HepG2 (cell line): ENCODE measurements around the gene OAS3. TPM values are rescaled to one million over a fixed set of nuclear protein-coding genes. Genes with fewer than 3 reads are reported as not detected.

ENCODE experiments used
- ATAC-seq: fragments of 200-7000 bp; cut with Tn5 transposase; 3 replicates; pipeline ENCODE4 v1.9.1; 2020; ENCODE audit warnings: mild to moderate bottlenecking, moderate library complexity
- BruUV-seq: library from RNA; stranded (reverse); fragments of 400-500 nt; replicated peaks from 2 replicates; lab custom pipeline; 2021; lab: Mats Ljungman, UMichigan
- CTCF ChIA-PET: fragments of 300-600 bp; formaldehyde crosslinking; extraction: SDS; loops from one replicate; lab custom pipeline; 2021; ENCODE audit warnings: low total read pairs, inconsistent platforms, low intra/inter-chr PET ratio; lab: Yijun Ruan, JAX
- POLR2A ChIA-PET: fragments of 350-600 bp; sonication (Branson Sonifier 250); formaldehyde crosslinking; loops from one replicate; lab custom pipeline; 2020; ENCODE audit warnings: antibody characterized with exemption, inconsistent platforms; lab: Yijun Ruan, JAX
- DNase-seq: peaks from one replicate; pipeline ENCODE4 v3.0.0-alpha.2; 2015; ENCODE audit warnings: low spot score
- FAIRE-seq: peaks from 3 replicates; lab custom pipeline; 2011; peaks lifted over from hg19 to GRCh38; lab: Jason Lieb, UNC
- H2AFZ ChIP-seq: one replicate; pipeline ENCODE4 v1.6.1; 2011; ENCODE audit warnings: low read length, inconsistent platforms
- H3K27ac ChIP-seq: fragments of 300-600 bp; 3 replicates; pipeline ENCODE4 v1.8.0; 2011; ENCODE audit warnings: mixed run types, mild to moderate bottlenecking, mixed read lengths, low read length, inconsistent platforms; ENCODE audit not compliant: insufficient read depth; ENCODE audit errors: extremely low read length
- H3K27me3 ChIP-seq, 2 experiments: fragments of 200-600 bp in 1 of 2; 2 replicates in 1 of 2; 3 replicates in 1 of 2; pipeline versions ENCODE4 v1.6.0 to v1.8.0; 2011; ENCODE audit warnings: low read length in 2 of 2, mild to moderate bottlenecking in 2 of 2, moderate library complexity in 2 of 2, inconsistent platforms in 1 of 2; ENCODE audit not compliant: insufficient read depth in 2 of 2, control insufficient read depth in 1 of 2
- H3K36me3 ChIP-seq, 2 experiments: fragments of 200-600 bp in 1 of 2; replicated peaks in 1 of 2; 2 replicates in 1 of 2; 3 replicates in 1 of 2; pipeline versions ENCODE4 v1.5.1 to v1.8.0; 2011; ENCODE audit warnings: low read length in 2 of 2, inconsistent platforms in 1 of 2; ENCODE audit not compliant: insufficient read depth in 2 of 2, control insufficient read depth in 1 of 2
- H3K4me1 ChIP-seq: 2 replicates; pipeline ENCODE4 v1.5.1; 2012; ENCODE audit warnings: low read length, inconsistent platforms; ENCODE audit not compliant: insufficient read depth
- H3K4me2 ChIP-seq: 2 replicates; pipeline ENCODE4 v1.6.0; 2011; ENCODE audit warnings: low read depth, low read length, inconsistent platforms
- H3K4me3 ChIP-seq, 3 experiments: fragments of 200-600 bp in 1 of 3; sonication (generic), shearing (Covaris generic) in 1 of 3; replicated peaks in 1 of 3; 2 replicates each; pipeline ENCODE4 v1.5.1; 2011 to 2016; ENCODE audit warnings: low read length in 3 of 3, inconsistent platforms in 2 of 3, low read depth in 2 of 3, mild to moderate bottlenecking in 2 of 3, control low read depth in 1 of 3, mixed read lengths in 1 of 3; ENCODE audit not compliant: insufficient read depth in 1 of 3
- H3K79me2 ChIP-seq: one replicate; pipeline ENCODE4 v1.6.1; 2011; ENCODE audit warnings: low read length, inconsistent platforms; ENCODE audit not compliant: insufficient read depth
- H3K9ac ChIP-seq: 2 replicates; pipeline ENCODE4 v1.6.0; 2011; ENCODE audit warnings: mild to moderate bottlenecking, low read depth, low read length, inconsistent platforms; ENCODE audit not compliant: insufficient read depth
- H3K9me3 ChIP-seq: 2 replicates; pipeline ENCODE4 v1.5.1; 2012; ENCODE audit warnings: mild to moderate bottlenecking, low read length
- H4K20me1 ChIP-seq: 2 replicates; pipeline ENCODE4 v1.6.0; 2011; ENCODE audit warnings: inconsistent platforms, mild to moderate bottlenecking, low read length, moderate library complexity; ENCODE audit not compliant: insufficient read depth
- AGO2 ChIP-seq: fragments of 200-400 bp; formaldehyde crosslinking; optimal IDR thresholded peaks from 2 replicates; pipeline ENCODE3; 2017; ENCODE audit warnings: mild to moderate bottlenecking, low read depth, low read length, moderate library complexity
- ERF ChIP-seq: IDR thresholded peaks from 2 replicates; pipeline ENCODE4 v1.6.1; 2018; ENCODE audit warnings: missing biosample characterization, missing genetic modification reagents
- SAFB2 ChIP-seq: sonication (generic); formaldehyde crosslinking; IDR thresholded peaks from 2 replicates; pipeline ENCODE4 v1.5.1; 2020; ENCODE audit warnings: missing genetic modification reagents, low read depth, mild to moderate bottlenecking, borderline replicate concordance
- SKI ChIP-seq: fragments of 450-650 bp; IDR thresholded peaks from one replicate; pipeline ENCODE4 v1.6.1; 2018; ENCODE audit warnings: mild to moderate bottlenecking; ENCODE audit not compliant: partially characterized antibody
- TRIM24 ChIP-seq: sonication (generic); formaldehyde crosslinking; IDR thresholded peaks from 2 replicates; pipeline ENCODE4 v1.8.0; 2022; ENCODE audit warnings: mild to moderate bottlenecking, missing genetic modification reagents
- ZSCAN25 ChIP-seq: sonication (generic); formaldehyde crosslinking; IDR thresholded peaks from 2 replicates; pipeline ENCODE4 v1.8.0; 2022; ENCODE audit warnings: mild to moderate bottlenecking, missing genetic modification reagents
- WGBS: methylation state at CpG from one replicate; pipeline ENCODE4 v1.1.6; 2017; ENCODE audit warnings: low lambda C conversion rate; 5-methylcytosine and 5-hydroxymethylcytosine counted together
- in situ Hi-C: cut with HindIII; loops from 2 replicates; pipeline ENCODE4 v1.10.0; 2017; ENCODE audit warnings: low pct_unique_long_range_greater_than_20kb; ENCODE audit not compliant: extremely low pct_ligation_motif_present
- intact Hi-C: fragments of 100-400 bp; cut with micrococcal nuclease; formaldehyde crosslinking; loops from one replicate; pipeline ENCODE4 v1.10.0; 2022; ENCODE audit not compliant: unreplicated experiment
- polyA plus RNA-seq, 8 experiments: library from polyadenylated mRNA; depleted of rRNA in 3 of 8; stranded (reverse) in 7 of 8; unstranded in 1 of 8; fragments of >200 nt; fragmentation: Illumina TruSeq in 4 of 8; extraction: Trizol in 4 of 8; gene quantifications; 2 replicates each; pipeline versions ENCODE4 v1.2.1 to v1.2.3, GENCODE V29; 2011 to 2016; ENCODE audit warnings: low read depth in 4 of 8, missing spikeins in 1 of 8, mixed read lengths in 1 of 8; ENCODE audit not compliant: insufficient read depth in 1 of 8
- total RNA-seq, 5 experiments: library from RNA; depleted of rRNA; stranded (reverse); fragments of >200 nt; fragmentation: Illumina TruSeq; extraction: Trizol; gene quantifications; 2 replicates each; pipeline ENCODE4 v1.2.3, GENCODE V29; 2016; ENCODE audit warnings: low read depth in 1 of 5
- TF ChIP-seq, protein P1 (sequence below): sonication (generic); formaldehyde crosslinking; IDR thresholded peaks from 2 replicates; pipeline ENCODE4 v1.8.0; 2022; ENCODE audit warnings: low read depth, missing genetic modification reagents
- TF ChIP-seq, protein P2 (sequence below): sonication (generic); formaldehyde crosslinking; IDR thresholded peaks from 2 replicates; pipeline ENCODE4 v1.4.0; 2020; ENCODE audit warnings: missing genetic modification reagents, borderline replicate concordance
- TF ChIP-seq, protein P3 (sequence below): IDR thresholded peaks from 2 replicates; pipeline ENCODE4 v1.6.1; 2016; ENCODE audit warnings: low read depth, missing genetic modification reagents, missing compliant biosample characterization
- TF ChIP-seq, protein P4 (sequence below): sonication (generic); formaldehyde crosslinking; IDR thresholded peaks from 2 replicates; pipeline ENCODE4 v1.5.0; 2020; ENCODE audit warnings: mild to moderate bottlenecking, missing genetic modification reagents

OAS3 gene
- total and polyA plus RNA-seq, 2 of the 13 experiments (the other 11 are each of a cell fraction or from before 2014, with no cell fraction given), result 4.8 to 10.5 TPM

DNA sequence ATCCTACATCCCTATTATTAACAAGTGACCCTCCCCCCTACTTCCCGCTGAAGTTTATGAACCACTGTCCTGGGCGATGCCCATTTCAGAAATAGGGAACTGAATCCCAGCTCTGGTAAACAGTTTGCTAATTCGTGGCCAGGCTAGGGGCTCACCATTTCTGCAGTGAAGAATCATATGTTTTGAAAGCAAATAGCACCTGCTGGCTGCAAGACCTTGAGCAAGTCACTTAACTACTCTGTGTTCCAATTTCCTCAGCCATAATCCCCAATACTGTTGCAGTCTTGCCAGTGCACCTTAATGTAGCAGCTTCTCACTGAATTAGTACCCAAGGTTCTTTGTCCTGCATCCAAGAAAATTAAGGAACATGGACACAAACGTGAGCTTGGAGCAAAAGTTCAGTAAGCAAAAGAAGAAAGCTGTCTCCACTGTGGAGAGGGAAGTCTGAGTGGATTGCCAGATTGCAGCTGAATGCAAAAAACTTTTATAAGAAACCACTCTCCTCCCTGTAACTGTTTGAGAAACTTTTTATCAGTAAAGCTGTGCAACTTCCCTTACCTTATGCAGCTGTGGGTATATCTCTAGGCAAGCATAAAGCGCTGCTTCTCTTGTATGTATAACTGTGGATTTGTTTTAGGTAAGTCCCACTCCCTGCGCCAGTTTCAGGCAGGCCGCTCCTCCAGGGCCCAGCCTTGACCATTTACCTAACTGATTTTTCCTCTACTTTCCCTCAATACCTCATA is 30.7 kb upstream of the OAS3 start:
- peak overlapping the region; percentile 97 for H3K4me2 ChIP-seq
- no peaks in the 10 kb centered on the region for H4K20me1 ChIP-seq
- H3K36me3 ChIP-seq, result no peaks in the 10 kb centered on the region
- ATAC-seq, result peak; percentile 42
- intact Hi-C loops (no loop called here), in situ Hi-C loops (no loop called here)
- BruUV-seq, result no TSS peak
- H3K27me3 ChIP-seq, result no peaks in the 10 kb centered on the region
- H3K4me3 ChIP-seq, result peak overlapping the region; percentile 54 to 68 (median 68); a peak in 5 of 6 replicates
- 73% methylated on average over 7 of the region's 7 CpGs for WGBS
- DNase-seq, result no peak
- no peak for FAIRE-seq
- peak overlapping the region; percentile 50; the same call in 1 of the 2 replicates for H3K9ac ChIP-seq
- no peak overlapping the region for H2AFZ ChIP-seq
- ChIA-PET CTCF (no interaction called here), POLR2A (interaction anchor here (0.6 to 3.6 kb wide), 3 partner anchors 18 to 41 kb away, joined by 3 to 34 read pairs (median 13); partner anchors contain the start of gene OAS3)
- H3K4me1 ChIP-seq, result peaks cover 32% of the 10 kb centered on the region
- peaks cover 8% of the 10 kb centered on the region; the same call in 1 of the 2 replicates for H3K9me3 ChIP-seq
- no peaks in the 10 kb centered on the region for H3K79me2 ChIP-seq
- H3K27ac ChIP-seq, result peak overlapping the region; percentile 45
- TF ChIP-seq SKI (no peak), ZSCAN25 (no peak), ERF (CRISPR knock-in tag) (no peak), SAFB2 (CRISPR knock-in tag) (no peak), AGO2 (no peak), TRIM24 (CRISPR knock-in tag) (no peak)
- TF ChIP-seq, protein P1, sequence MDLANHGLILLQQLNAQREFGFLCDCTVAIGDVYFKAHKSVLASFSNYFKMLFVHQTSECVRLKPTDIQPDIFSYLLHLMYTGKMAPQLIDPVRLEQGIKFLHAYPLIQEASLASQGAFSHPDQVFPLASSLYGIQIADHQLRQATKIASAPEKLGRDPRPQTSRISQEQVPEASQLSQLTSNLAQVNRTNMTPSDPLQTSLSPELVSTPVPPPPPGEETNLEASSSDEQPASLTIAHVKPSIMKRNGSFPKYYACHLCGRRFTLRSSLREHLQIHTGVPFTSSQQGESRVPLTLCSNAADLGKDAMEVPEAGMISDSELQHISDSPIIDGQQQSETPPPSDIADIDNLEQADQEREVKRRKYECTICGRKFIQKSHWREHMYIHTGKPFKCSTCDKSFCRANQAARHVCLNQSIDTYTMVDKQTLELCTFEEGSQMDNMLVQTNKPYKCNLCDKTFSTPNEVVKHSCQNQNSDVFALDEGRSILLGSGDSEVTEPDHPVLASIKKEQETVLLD (CRISPR knock-in tag), result no peak
- TF ChIP-seq, protein P2, sequence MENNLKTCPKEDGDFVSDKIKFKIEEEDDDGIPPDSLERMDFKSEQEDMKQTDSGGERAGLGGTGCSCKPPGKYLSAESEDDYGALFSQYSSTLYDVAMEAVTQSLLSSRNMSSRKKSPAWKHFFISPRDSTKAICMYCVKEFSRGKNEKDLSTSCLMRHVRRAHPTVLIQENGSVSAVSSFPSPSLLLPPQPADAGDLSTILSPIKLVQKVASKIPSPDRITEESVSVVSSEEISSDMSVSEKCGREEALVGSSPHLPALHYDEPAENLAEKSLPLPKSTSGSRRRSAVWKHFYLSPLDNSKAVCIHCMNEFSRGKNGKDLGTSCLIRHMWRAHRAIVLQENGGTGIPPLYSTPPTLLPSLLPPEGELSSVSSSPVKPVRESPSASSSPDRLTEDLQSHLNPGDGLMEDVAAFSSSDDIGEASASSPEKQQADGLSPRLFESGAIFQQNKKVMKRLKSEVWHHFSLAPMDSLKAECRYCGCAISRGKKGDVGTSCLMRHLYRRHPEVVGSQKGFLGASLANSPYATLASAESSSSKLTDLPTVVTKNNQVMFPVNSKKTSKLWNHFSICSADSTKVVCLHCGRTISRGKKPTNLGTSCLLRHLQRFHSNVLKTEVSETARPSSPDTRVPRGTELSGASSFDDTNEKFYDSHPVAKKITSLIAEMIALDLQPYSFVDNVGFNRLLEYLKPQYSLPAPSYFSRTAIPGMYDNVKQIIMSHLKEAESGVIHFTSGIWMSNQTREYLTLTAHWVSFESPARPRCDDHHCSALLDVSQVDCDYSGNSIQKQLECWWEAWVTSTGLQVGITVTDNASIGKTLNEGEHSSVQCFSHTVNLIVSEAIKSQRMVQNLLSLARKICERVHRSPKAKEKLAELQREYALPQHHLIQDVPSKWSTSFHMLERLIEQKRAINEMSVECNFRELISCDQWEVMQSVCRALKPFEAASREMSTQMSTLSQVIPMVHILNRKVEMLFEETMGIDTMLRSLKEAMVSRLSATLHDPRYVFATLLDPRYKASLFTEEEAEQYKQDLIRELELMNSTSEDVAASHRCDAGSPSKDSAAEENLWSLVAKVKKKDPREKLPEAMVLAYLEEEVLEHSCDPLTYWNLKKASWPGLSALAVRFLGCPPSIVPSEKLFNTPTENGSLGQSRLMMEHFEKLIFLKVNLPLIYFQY (CRISPR knock-in tag), result no peak
- TF ChIP-seq, protein P3, sequence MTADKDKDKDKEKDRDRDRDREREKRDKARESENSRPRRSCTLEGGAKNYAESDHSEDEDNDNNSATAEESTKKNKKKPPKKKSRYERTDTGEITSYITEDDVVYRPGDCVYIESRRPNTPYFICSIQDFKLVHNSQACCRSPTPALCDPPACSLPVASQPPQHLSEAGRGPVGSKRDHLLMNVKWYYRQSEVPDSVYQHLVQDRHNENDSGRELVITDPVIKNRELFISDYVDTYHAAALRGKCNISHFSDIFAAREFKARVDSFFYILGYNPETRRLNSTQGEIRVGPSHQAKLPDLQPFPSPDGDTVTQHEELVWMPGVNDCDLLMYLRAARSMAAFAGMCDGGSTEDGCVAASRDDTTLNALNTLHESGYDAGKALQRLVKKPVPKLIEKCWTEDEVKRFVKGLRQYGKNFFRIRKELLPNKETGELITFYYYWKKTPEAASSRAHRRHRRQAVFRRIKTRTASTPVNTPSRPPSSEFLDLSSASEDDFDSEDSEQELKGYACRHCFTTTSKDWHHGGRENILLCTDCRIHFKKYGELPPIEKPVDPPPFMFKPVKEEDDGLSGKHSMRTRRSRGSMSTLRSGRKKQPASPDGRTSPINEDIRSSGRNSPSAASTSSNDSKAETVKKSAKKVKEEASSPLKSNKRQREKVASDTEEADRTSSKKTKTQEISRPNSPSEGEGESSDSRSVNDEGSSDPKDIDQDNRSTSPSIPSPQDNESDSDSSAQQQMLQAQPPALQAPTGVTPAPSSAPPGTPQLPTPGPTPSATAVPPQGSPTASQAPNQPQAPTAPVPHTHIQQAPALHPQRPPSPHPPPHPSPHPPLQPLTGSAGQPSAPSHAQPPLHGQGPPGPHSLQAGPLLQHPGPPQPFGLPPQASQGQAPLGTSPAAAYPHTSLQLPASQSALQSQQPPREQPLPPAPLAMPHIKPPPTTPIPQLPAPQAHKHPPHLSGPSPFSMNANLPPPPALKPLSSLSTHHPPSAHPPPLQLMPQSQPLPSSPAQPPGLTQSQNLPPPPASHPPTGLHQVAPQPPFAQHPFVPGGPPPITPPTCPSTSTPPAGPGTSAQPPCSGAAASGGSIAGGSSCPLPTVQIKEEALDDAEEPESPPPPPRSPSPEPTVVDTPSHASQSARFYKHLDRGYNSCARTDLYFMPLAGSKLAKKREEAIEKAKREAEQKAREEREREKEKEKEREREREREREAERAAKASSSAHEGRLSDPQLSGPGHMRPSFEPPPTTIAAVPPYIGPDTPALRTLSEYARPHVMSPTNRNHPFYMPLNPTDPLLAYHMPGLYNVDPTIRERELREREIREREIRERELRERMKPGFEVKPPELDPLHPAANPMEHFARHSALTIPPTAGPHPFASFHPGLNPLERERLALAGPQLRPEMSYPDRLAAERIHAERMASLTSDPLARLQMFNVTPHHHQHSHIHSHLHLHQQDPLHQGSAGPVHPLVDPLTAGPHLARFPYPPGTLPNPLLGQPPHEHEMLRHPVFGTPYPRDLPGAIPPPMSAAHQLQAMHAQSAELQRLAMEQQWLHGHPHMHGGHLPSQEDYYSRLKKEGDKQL (CRISPR knock-in tag), result no peak
- TF ChIP-seq, protein P4, sequence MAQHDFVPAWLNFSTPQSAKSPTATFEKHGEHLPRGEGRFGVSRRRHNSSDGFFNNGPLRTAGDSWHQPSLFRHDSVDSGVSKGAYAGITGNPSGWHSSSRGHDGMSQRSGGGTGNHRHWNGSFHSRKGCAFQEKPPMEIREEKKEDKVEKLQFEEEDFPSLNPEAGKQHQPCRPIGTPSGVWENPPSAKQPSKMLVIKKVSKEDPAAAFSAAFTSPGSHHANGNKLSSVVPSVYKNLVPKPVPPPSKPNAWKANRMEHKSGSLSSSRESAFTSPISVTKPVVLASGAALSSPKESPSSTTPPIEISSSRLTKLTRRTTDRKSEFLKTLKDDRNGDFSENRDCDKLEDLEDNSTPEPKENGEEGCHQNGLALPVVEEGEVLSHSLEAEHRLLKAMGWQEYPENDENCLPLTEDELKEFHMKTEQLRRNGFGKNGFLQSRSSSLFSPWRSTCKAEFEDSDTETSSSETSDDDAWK (CRISPR knock-in tag), result no peak
